ENCODE data around the gene MAGED2. TPM values are rescaled to one million over a fixed set of nuclear protein-coding genes. Genes with fewer than 3 reads are reported as not detected.

MAGED2 gene
- total RNA-seq, 1 donor from 2014 or later = 377 TPM

DNA sequence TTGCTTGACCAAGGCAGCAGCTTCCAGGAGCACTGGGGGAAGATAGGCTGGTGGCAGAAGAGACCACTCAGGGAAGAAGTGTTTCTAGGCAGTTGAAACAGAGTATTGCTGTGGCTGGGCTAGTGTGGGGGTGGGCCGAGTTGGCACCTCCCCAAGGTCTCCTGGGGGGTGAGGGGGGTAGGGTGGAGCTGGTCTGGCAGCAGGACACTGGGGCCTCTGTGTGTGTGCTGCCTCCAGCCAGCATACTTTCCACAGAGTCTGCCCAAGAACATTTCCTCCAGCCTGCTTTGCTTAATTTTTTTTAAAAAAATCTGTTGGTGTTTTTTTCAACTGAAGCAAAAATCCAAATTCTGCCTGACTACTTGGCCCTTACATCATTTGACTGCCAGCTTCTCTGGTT lies 13.5 kb upstream of the MAGED2 start:
- H3K4me3 Mint-ChIP-seq (ENCODE audit: unreplicated experiment) = no peak overlapping the region
- H3K9me3 Mint-ChIP-seq (ENCODE audit: unreplicated experiment) = peaks cover 7% of the 10 kb centered on the region
- TF ChIP-seq CTCF (IDR thresholded peaks at IDR 0.05) = no peak
- H3K27ac Mint-ChIP-seq (ENCODE audit: unreplicated experiment) = peak overlapping the region; percentile 24
- H3K27me3 Mint-ChIP-seq (ENCODE audit: unreplicated experiment) = no peaks in the 10 kb centered on the region
- peaks cover 18% of the 10 kb centered on the region for H3K4me1 Mint-ChIP-seq (ENCODE audit: unreplicated experiment)
- no peak for DNase-seq (ENCODE audit: extremely low spot score, unreplicated experiment)
- no peaks in the 10 kb centered on the region for H3K36me3 Mint-ChIP-seq (ENCODE audit: unreplicated experiment)

GRCh38 chrX:54794795-54795194 lies 12.8 kb upstream of the MAGED2 start:
- no peak for TF ChIP-seq CTCF (IDR thresholded peaks at IDR 0.05)
- DNase-seq (ENCODE audit: extremely low spot score, unreplicated experiment) = no peak
- Mint-ChIP-seq H3K27me3 (ENCODE audit: unreplicated experiment) (no peaks in the 10 kb centered on the region), H3K36me3 (ENCODE audit: unreplicated experiment) (no peaks in the 10 kb centered on the region), H3K27ac (ENCODE audit: unreplicated experiment) (no peak overlapping the region), H3K9me3 (ENCODE audit: unreplicated experiment) (peaks cover 7% of the 10 kb centered on the region), H3K4me3 (ENCODE audit: unreplicated experiment) (no peak overlapping the region), H3K4me1 (ENCODE audit: unreplicated experiment) (peaks cover 15% of the 10 kb centered on the region)

DNA sequence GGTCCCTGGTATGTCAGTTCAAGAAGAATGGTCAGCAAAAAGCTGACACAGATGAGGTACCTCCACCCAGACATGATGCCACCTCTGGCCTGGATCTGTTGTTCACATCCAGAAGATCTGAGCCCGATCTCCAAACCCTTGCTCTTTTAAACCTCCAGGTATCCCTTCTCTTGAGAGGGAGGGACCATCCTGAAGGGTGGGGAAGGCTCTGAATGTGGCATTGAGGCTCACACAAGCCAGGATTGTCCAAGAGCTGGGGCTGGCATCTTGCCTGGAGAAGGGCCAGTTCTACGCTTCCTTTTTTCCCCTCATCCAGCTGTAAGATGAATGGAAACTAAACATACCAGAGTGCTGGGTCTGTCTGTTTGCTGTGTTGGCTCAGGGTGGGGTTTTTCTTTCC lies 9.4 kb upstream of the MAGED2 start, which contains the start of gene ITIH6:
Gene ITIH6, minus strand, starts transcription at position 119 of the 400 bp plus-strand sequence. Its CDS starts 45 bp downstream, at position 74.
- no peak within 1 kb of the TSS for H3K27ac Mint-ChIP-seq (ENCODE audit: unreplicated experiment)
- H3K36me3 Mint-ChIP-seq (ENCODE audit: unreplicated experiment) = no peaks in the 10 kb centered on the region
- H3K9me3 Mint-ChIP-seq (ENCODE audit: unreplicated experiment) = peaks cover 7% of the 10 kb centered on the region
- H3K4me3 Mint-ChIP-seq (ENCODE audit: unreplicated experiment) = no peak within 1 kb of the TSS
- H3K4me1 Mint-ChIP-seq (ENCODE audit: unreplicated experiment) = peaks cover 15% of the 10 kb centered on the region
- DNase-seq (ENCODE audit: extremely low spot score, unreplicated experiment) = peak; percentile 67
- H3K27me3 Mint-ChIP-seq (ENCODE audit: unreplicated experiment) = no peaks in the 10 kb centered on the region
- no peak for TF ChIP-seq CTCF (IDR thresholded peaks at IDR 0.05)

DNA sequence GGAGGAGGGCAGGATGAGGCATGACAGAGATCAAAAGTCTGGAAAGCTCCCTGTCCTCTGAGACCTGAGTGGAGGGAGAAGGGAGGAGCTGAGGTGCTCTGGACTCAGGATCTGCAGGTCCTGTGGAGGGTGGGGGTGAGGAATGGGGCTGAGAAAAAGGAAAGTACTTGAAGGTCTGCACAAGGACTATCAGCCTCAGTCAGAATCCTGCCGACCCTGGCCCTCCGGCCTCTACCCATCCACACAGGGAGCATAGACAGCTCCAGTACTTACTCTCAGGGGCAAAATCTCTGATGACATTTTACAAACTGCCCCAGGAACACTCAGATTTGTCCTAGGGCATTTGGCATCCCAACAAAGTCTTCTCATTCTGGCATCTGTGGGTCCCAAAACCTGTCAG lies 8.5 kb upstream of the MAGED2 start:
- Mint-ChIP-seq H3K36me3 (ENCODE audit: unreplicated experiment) (no peaks in the 10 kb centered on the region), H3K4me1 (ENCODE audit: unreplicated experiment) (peaks cover 8% of the 10 kb centered on the region), H3K27ac (ENCODE audit: unreplicated experiment) (no peak overlapping the region), H3K4me3 (ENCODE audit: unreplicated experiment) (no peak overlapping the region), H3K9me3 (ENCODE audit: unreplicated experiment) (no peaks in the 10 kb centered on the region), H3K27me3 (ENCODE audit: unreplicated experiment) (no peaks in the 10 kb centered on the region)
- TF ChIP-seq CTCF (IDR thresholded peaks at IDR 0.05) = no peak
- DNase-seq (ENCODE audit: extremely low spot score, unreplicated experiment) = no peak

GRCh38 chrX:54808109-54808604 lies 612 bp downstream of the MAGED2 start:
- H3K9me3 Mint-ChIP-seq (ENCODE audit: unreplicated experiment) = no peaks in the 10 kb centered on the region
- DNase-seq (ENCODE audit: extremely low spot score, unreplicated experiment) = peak; percentile 91
- H3K4me3 Mint-ChIP-seq (ENCODE audit: unreplicated experiment) = peak overlapping the region; percentile 94
- peaks cover 22% of the 10 kb centered on the region for H3K4me1 Mint-ChIP-seq (ENCODE audit: unreplicated experiment)
- H3K36me3 Mint-ChIP-seq (ENCODE audit: unreplicated experiment) = peaks cover 20% of the 10 kb centered on the region
- TF ChIP-seq CTCF (IDR thresholded peaks at IDR 0.05) = no peak
- H3K27me3 Mint-ChIP-seq (ENCODE audit: unreplicated experiment) = peaks cover 6% of the 10 kb centered on the region
- peak overlapping the region; percentile 99 for H3K27ac Mint-ChIP-seq (ENCODE audit: unreplicated experiment)
